Type B pancreatic cell (in vitro differentiated cells): ENCODE data around the gene SLC6A2. TPM values are rescaled to one million over a fixed set of nuclear protein-coding genes. Genes with fewer than 3 reads are reported as not detected.

Experiments
- DNase-seq: peaks from one replicate; pipeline ENCODE4 v3.0.0; 2021; ENCODE audit warnings: mixed read lengths; ENCODE audit not compliant: unreplicated experiment; ENCODE audit errors: extremely low spot score
- H3K27ac Mint-ChIP-seq: 2 replicates; pipeline ENCODE4 v1.8.0; 2021; ENCODE audit warnings: mild to moderate bottlenecking, mixed read lengths
- H3K27me3 Mint-ChIP-seq: 2 replicates; pipeline ENCODE4 v1.8.0; 2021; ENCODE audit warnings: mixed read lengths
- H3K36me3 Mint-ChIP-seq: 2 replicates; pipeline ENCODE4 v1.8.0; 2021; ENCODE audit warnings: mixed read lengths
- H3K4me1 Mint-ChIP-seq: one replicate; pipeline ENCODE4 v1.8.0; 2021; ENCODE audit warnings: mixed read lengths; ENCODE audit not compliant: unreplicated experiment
- H3K4me3 Mint-ChIP-seq: 2 replicates; pipeline ENCODE4 v1.8.0; 2021; ENCODE audit warnings: mild to moderate bottlenecking, mixed read lengths
- H3K9me3 Mint-ChIP-seq: 2 replicates; pipeline ENCODE4 v1.8.0; 2021; ENCODE audit warnings: mixed read lengths
- total RNA-seq: library from RNA; stranded (reverse); gene quantifications from 2 replicates; pipeline ENCODE4 v1.2.1, GENCODE V29; 2021; ENCODE audit warnings: low replicate concordance
- TF ChIP-seq, protein P1 (sequence below): fragments of 200-600 bp; sonication (generic); conservative IDR thresholded peaks from 2 replicates; pipeline ENCODE4 v1.5.0; 2021; ENCODE audit warnings: antibody characterized with exemption, mild to moderate bottlenecking

SLC6A2 gene
- total RNA-seq, 1 donor from 2014 or later: 5.7 TPM

DNA sequence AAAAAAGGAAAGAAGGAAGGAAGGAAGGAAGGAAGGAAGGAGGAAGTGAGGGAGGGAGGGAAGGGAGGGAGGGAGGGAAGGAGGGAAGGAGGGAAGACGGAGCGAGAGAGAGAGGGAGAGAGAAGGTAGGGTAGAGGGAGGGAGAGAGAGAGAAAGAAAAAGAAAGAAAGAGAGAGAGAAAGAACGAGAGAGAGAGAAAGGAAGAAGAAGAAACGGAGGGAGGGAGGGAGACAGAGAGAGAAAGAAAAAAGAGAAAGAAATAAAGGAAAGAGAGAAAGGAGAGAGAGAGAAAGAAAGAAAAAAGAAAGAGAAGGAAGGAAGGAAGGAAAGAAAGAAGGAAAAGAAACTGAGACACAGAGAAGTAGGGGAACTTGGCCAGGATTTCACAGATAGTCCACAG, 8.4 kb upstream of the SLC6A2 start:
- no peaks in the 10 kb centered on the region for H3K36me3 Mint-ChIP-seq
- H3K9me3 Mint-ChIP-seq: no peaks in the 10 kb centered on the region
- H3K4me1 Mint-ChIP-seq: no peaks in the 10 kb centered on the region
- H3K27me3 Mint-ChIP-seq: peaks cover 49% of the 10 kb centered on the region
- TF ChIP-seq, protein P1, sequence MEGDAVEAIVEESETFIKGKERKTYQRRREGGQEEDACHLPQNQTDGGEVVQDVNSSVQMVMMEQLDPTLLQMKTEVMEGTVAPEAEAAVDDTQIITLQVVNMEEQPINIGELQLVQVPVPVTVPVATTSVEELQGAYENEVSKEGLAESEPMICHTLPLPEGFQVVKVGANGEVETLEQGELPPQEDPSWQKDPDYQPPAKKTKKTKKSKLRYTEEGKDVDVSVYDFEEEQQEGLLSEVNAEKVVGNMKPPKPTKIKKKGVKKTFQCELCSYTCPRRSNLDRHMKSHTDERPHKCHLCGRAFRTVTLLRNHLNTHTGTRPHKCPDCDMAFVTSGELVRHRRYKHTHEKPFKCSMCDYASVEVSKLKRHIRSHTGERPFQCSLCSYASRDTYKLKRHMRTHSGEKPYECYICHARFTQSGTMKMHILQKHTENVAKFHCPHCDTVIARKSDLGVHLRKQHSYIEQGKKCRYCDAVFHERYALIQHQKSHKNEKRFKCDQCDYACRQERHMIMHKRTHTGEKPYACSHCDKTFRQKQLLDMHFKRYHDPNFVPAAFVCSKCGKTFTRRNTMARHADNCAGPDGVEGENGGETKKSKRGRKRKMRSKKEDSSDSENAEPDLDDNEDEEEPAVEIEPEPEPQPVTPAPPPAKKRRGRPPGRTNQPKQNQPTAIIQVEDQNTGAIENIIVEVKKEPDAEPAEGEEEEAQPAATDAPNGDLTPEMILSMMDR: no peak
- H3K4me3 Mint-ChIP-seq: no peak overlapping the region
- no peak overlapping the region for H3K27ac Mint-ChIP-seq
- no peak for DNase-seq

DNA sequence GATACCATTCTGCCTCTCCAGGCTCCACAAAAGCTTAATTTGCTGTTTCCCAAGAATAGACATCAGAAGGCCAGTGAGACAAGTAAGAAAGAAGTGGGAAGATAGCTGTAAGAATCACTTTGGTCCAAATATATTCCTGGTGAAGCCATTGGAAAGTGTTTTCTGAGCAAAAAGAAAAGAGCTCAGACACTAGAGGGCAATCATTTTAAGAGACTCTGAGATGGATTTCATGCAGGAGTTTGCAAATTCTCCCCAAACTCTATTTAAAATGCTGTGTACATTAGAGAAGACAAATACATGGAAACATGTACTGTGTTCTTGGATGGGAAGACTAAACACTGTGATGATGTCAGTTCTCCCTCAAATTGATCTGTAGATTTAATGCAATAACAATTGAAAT, 8.0 kb upstream of the SLC6A2 start:
- Mint-ChIP-seq H3K4me3 (no peak overlapping the region), H3K36me3 (no peaks in the 10 kb centered on the region), H3K27me3 (peaks cover 49% of the 10 kb centered on the region), H3K4me1 (no peaks in the 10 kb centered on the region), H3K27ac (no peak overlapping the region), H3K9me3 (no peaks in the 10 kb centered on the region)
- DNase-seq: no peak
- TF ChIP-seq, protein P1: no peak

GRCh38 chr16:55651841-55652824, 3.7 kb upstream of the SLC6A2 start:
- DNase-seq: no peak
- Mint-ChIP-seq H3K36me3 (peaks cover 4% of the 10 kb centered on the region), H3K27me3 (peaks cover 43% of the 10 kb centered on the region), H3K4me3 (no peak overlapping the region), H3K4me1 (peaks cover 5% of the 10 kb centered on the region), H3K9me3 (no peaks in the 10 kb centered on the region), H3K27ac (no peak overlapping the region)
- TF ChIP-seq, protein P1: no peak

DNA sequence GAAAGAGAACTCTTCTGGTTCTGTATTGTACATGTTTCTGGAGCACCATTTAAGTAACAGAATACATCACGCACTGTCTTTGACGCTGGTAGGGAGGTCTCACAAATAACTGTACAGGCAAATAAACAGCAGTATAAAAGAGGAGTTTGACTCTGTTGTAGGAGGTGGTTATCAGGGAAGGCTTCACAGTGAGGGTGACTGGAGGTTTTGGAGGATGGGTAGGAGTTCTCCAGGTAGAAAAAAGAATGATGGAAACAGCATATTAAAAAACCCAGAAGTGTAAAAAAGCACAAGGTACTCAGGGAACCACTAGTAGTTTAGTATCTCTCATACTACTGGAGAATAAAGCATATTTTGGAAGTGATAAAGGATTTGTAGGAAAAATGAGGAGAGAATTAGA, 2.7 kb upstream of the SLC6A2 start:
- TF ChIP-seq, protein P1: no peak
- Mint-ChIP-seq H3K4me1 (peaks cover 6% of the 10 kb centered on the region), H3K27me3 (peaks cover 48% of the 10 kb centered on the region), H3K27ac (no peak overlapping the region), H3K9me3 (no peaks in the 10 kb centered on the region), H3K36me3 (peaks cover 4% of the 10 kb centered on the region), H3K4me3 (no peak overlapping the region)
- no peak for DNase-seq

GRCh38 chr16:55655381-55655896, 349 bp upstream of the SLC6A2 start:
- Mint-ChIP-seq H3K36me3 (peaks cover 4% of the 10 kb centered on the region), H3K27ac (no peak overlapping the region), H3K4me3 (no peak overlapping the region), H3K9me3 (no peaks in the 10 kb centered on the region), H3K27me3 (peaks cover 53% of the 10 kb centered on the region), H3K4me1 (peaks cover 26% of the 10 kb centered on the region)
- TF ChIP-seq, protein P1: no peak
- DNase-seq: no peak
